ENCODE data around the gene CLCN1. TPM values are rescaled to one million over a fixed set of nuclear protein-coding genes. Genes with fewer than 3 reads are reported as not detected.

CLCN1 gene
- total RNA-seq, 2 donors from 2014 or later: not detected

DNA sequence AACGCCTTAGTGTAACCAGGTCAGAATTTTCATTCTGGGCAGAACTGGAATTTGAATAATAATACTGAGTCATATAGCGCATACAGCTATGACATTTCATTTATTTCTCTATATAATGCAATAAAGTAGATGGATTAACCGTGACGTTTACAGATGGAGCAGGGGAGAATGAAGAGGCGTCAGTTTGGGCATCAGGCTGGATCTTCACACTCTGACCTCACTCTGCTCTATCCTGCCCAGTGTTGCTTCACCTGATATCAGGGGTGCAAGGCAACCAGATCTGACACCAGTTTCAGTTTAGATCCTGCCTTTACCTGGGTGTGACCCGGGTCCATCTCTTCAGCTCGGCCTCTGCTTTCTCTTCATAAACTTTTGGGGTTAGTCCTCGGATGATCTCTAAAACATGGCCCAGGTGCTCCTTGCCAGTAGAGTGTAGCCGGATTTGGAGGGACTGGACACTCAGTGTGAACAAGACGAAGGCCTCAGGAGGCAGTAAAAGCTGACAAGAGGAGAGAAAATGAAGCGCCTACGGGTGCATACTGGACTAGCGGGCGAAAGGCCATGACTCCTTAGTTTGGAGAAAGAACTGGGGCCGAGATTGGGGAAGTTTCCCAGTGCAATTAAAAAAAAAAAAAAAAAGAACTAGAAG lies 63.8 kb downstream of the CLCN1 start:
- Histone ChIP-seq H3K4me1 (peaks cover 32% of the 10 kb centered on the region), H3K9me3 (no peaks in the 10 kb centered on the region), H3K36me3 (replicated peaks in 1 of 2; ENCODE audit: insufficient read depth in 1 of 2, low read depth in 2 of 2) (no peaks in the 10 kb centered on the region), H3K27me3 (no peaks in the 10 kb centered on the region), H3K4me3 (peak overlapping the region in 1 of 2 donors; percentile 97), H3K27ac (peak overlapping the region in 3 of 4 donors; percentile 85 to 97 (median 95))
- 29 to 32% methylated on average over 15 of the region's 15 CpGs for WGBS, 2 donors
- intact Hi-C loops (cut with DNase I): no loop called here
- ATAC-seq (no peak), DNase-seq (no peak)
- TF ChIP-seq POLR2A (IDR thresholded peaks at IDR 0.05) (no peak), CTCF (IDR thresholded peaks at IDR 0.05) (no peak)

DNA sequence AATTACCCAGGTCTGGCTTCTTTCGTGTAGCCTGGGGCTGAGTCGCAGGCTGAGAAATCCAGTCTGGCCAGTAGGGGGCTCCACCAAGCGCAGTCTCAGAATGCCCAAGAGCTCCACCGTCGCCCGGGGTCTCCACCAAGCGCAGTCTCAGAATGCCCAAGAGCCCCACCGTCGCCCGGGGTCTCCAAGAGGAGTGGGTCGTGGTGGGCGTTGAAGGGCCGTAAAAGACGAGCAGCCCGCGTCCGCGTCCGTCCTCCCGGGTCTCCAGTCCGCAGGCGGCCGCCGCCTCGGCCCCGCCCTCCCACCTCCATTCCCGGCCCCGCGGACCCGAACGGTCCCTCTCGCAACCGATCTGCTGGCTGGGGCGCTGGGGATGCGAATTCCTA lies 64.3 kb downstream of the CLCN1 start:
- intact Hi-C loops (cut with DNase I): no loop called here
- peaks cover 36% of the 10 kb centered on the region for H3K4me1 ChIP-seq
- peak overlapping the region; percentile 61 to 97 for H3K4me3 ChIP-seq
- no peaks in the 10 kb centered on the region for H3K9me3 ChIP-seq
- 0% methylated on average over 2 to 35 of the region's 35 CpGs for WGBS, 2 donors
- TF ChIP-seq POLR2A (IDR thresholded peaks at IDR 0.05) (no peak), CTCF (IDR thresholded peaks at IDR 0.05) (peak; percentile 82 to 96 (median 86))
- no peaks in the 10 kb centered on the region for H3K27me3 ChIP-seq
- DNase-seq: peak; percentile 82 to 91 (median 88)
- H3K27ac ChIP-seq: peak overlapping the region; percentile 85 to 97 (median 93)
- H3K36me3 ChIP-seq (replicated peaks in 1 of 2; ENCODE audit: insufficient read depth in 1 of 2, low read depth in 2 of 2): no peaks in the 10 kb centered on the region
- ATAC-seq: peak; percentile 68

DNA sequence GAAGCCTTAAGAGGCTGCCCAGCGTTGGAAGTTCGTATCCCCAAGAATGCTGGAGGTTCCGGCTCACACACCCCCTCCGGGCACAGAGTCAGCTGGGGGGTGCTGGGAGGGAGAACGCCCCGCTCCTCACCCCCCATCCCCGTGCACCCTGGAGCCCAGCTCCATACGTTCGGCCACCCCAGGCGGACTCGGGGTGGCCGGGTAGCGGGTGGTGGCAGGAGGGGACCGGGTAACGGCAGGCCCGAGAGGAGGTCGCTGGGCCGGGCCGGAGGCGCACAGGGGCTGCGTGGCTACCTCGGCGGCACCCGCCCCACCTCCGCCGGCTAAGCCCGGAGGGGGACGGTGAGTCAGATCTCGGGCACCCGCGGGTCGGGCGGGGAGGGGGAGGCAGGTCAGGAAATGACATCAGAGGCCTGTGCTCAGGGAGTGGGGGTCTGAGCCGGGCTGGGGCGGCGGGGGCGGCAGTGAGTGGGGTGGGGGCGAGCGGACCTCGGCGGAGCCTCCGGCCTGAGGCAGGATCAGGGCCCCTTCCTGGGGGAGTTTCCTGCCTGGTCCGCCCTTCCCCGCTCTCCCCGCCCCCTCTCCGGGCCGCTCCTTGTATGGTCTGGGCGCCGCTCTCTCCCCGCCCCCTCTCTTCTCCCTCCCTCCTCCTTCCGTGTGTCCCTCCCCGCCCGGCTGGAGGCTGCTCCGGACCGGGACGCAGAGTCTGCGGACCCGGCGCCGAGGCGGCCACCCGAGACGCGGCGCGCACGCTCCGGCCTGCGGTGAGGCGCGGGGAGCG lies 64.9 kb downstream of the CLCN1 start, which contains the start of gene ZYX:
ZYX (plus strand) TSS at position 700 of the 781 bp plus-strand sequence. CDS start 227 bp downstream, outside the sequence.
- intact Hi-C loops (cut with DNase I): no loop called here
- peak; percentile 91 to 95 (median 92) for DNase-seq
- H3K4me1 ChIP-seq: peaks cover 38% of the 10 kb centered on the region
- ATAC-seq: peak; percentile 87
- peak within 1 kb of the TSS; percentile 85 to 97 (median 93) for H3K27ac ChIP-seq
- H3K9me3 ChIP-seq: no peaks in the 10 kb centered on the region
- no peaks in the 10 kb centered on the region for H3K36me3 ChIP-seq (replicated peaks in 1 of 2; ENCODE audit: insufficient read depth in 1 of 2, low read depth in 2 of 2)
- WGBS, 2 donors: 0 to 1% methylated on average over 9 to 66 of the region's 72 CpGs
- H3K27me3 ChIP-seq: no peaks in the 10 kb centered on the region
- peak within 1 kb of the TSS; percentile 94 to 97 for H3K4me3 ChIP-seq
- TF ChIP-seq POLR2A (IDR thresholded peaks at IDR 0.05) (peak; percentile 89 to 93 (median 90)), CTCF (IDR thresholded peaks at IDR 0.05) (no peak)

GRCh38 chr7:143381427-143382125 lies 65.7 kb downstream of the CLCN1 start:
- H3K36me3 ChIP-seq (replicated peaks in 1 of 2; ENCODE audit: insufficient read depth in 1 of 2, low read depth in 2 of 2): no peaks in the 10 kb centered on the region
- H3K27ac ChIP-seq: peak overlapping the region; percentile 85 to 97 (median 93)
- H3K9me3 ChIP-seq: no peaks in the 10 kb centered on the region
- TF ChIP-seq CTCF (IDR thresholded peaks at IDR 0.05) (no peak), POLR2A (IDR thresholded peaks at IDR 0.05) (peak in 1 of 3 donors; percentile 15)
- peak; percentile 72 to 82 (median 78) for DNase-seq
- H3K27me3 ChIP-seq: no peaks in the 10 kb centered on the region
- peak; percentile 6 for ATAC-seq
- peaks cover 44% of the 10 kb centered on the region for H3K4me1 ChIP-seq
- H3K4me3 ChIP-seq: peak overlapping the region; percentile 94 to 97
- intact Hi-C loops (cut with DNase I): no loop called here
- 5 to 40% methylated on average over 1 to 63 of the region's 64 CpGs for WGBS, 2 donors
